ENCODE results near the gene TLE1.
"Not testable (repeated sequence)": the region's sequence is repeated elsewhere in the genome, so short reads cannot be mapped to it uniquely, and the experiment has no call there.

TLE1 gene

GRCh38 chr9:81627481-81627880, 61.9 kb downstream of the TLE1 start:
- FAIRE-seq = no peak
- no peak for DNase-seq (ENCODE audit: extremely low spot score, insufficient read length, low read depth)

GRCh38 chr9:81626511-81626910, 62.8 kb downstream of the TLE1 start:
- FAIRE-seq = no peak
- no peak for DNase-seq (ENCODE audit: extremely low spot score, insufficient read length, low read depth)

GRCh38 chr9:81625969-81626368, 63.4 kb downstream of the TLE1 start:
- no peak for DNase-seq (ENCODE audit: extremely low spot score, insufficient read length, low read depth)
- no peak for FAIRE-seq

- no peak for DNase-seq (ENCODE audit: extremely low spot score, insufficient read length, low read depth)
- no peak for FAIRE-seq
These were observed 65.6 kb downstream of the TLE1 start for GRCh38 chr9:81623778-81624177.

- DNase-seq (ENCODE audit: extremely low spot score, insufficient read length, low read depth) (no peak), FAIRE-seq (no peak)
These were observed 66.7 kb downstream of the TLE1 start for GRCh38 chr9:81622471-81623255.

GRCh38 chr9:81621785-81622259, 67.5 kb downstream of the TLE1 start:
- no peak for FAIRE-seq
- no peak for DNase-seq (ENCODE audit: extremely low spot score, insufficient read length, low read depth)

- no peak for FAIRE-seq
- DNase-seq (ENCODE audit: extremely low spot score, insufficient read length, low read depth) = no peak
These were observed 68.2 kb downstream of the TLE1 start for GRCh38 chr9:81621118-81621517.

- FAIRE-seq (no peak), DNase-seq (ENCODE audit: extremely low spot score, insufficient read length, low read depth) (no peak)
These were observed 69.4 kb downstream of the TLE1 start for GRCh38 chr9:81620002-81620390.

GRCh38 chr9:81619353-81620001, 69.9 kb downstream of the TLE1 start:
- no peak for FAIRE-seq
- DNase-seq (ENCODE audit: extremely low spot score, insufficient read length, low read depth) = no peak

- no peak for FAIRE-seq
- no peak for DNase-seq (ENCODE audit: extremely low spot score, insufficient read length, low read depth)
These were observed 70.4 kb downstream of the TLE1 start for GRCh38 chr9:81618923-81619322.

- FAIRE-seq (no peak), DNase-seq (ENCODE audit: extremely low spot score, insufficient read length, low read depth) (no peak)
These were observed 73.2 kb downstream of the TLE1 start for GRCh38 chr9:81616141-81616540.

GRCh38 chr9:81614335-81614734, 75.0 kb downstream of the TLE1 start:
- no peak for FAIRE-seq
- no peak for DNase-seq (ENCODE audit: extremely low spot score, insufficient read length, low read depth)

GRCh38 chr9:81613002-81613812, 76.1 kb downstream of the TLE1 start:
- DNase-seq (ENCODE audit: extremely low spot score, insufficient read length, low read depth) (no peak), FAIRE-seq (no peak)

GRCh38 chr9:81611664-81612063, 77.7 kb downstream of the TLE1 start:
- DNase-seq (ENCODE audit: extremely low spot score, insufficient read length, low read depth) (no peak), FAIRE-seq (no peak)

GRCh38 chr9:81610740-81611107, 78.6 kb downstream of the TLE1 start:
- FAIRE-seq (no peak), DNase-seq (ENCODE audit: extremely low spot score, insufficient read length, low read depth) (no peak)

GRCh38 chr9:81609782-81610739, 79.3 kb downstream of the TLE1 start:
- FAIRE-seq (no peak), DNase-seq (ENCODE audit: extremely low spot score, insufficient read length, low read depth) (no peak)

GRCh38 chr9:81608289-81608657, 81.1 kb downstream of the TLE1 start:
- FAIRE-seq = no peak
- no peak for DNase-seq (ENCODE audit: extremely low spot score, insufficient read length, low read depth)

GRCh38 chr9:81607593-81608288, 81.6 kb downstream of the TLE1 start:
- FAIRE-seq (no peak), DNase-seq (ENCODE audit: extremely low spot score, insufficient read length, low read depth) (no peak)

GRCh38 chr9:81606261-81606660, 83.1 kb downstream of the TLE1 start:
- not testable (repeated sequence) for DNase-seq (ENCODE audit: extremely low spot score, insufficient read length, low read depth); FAIRE-seq
